Measurements from ENCODE around the gene OR4F15.

Gene OR4F15

GRCh38 chr15:101804375-101804774 is 7.6 kb upstream of the OR4F15 start:
- no peak for DNase-seq

DNA sequence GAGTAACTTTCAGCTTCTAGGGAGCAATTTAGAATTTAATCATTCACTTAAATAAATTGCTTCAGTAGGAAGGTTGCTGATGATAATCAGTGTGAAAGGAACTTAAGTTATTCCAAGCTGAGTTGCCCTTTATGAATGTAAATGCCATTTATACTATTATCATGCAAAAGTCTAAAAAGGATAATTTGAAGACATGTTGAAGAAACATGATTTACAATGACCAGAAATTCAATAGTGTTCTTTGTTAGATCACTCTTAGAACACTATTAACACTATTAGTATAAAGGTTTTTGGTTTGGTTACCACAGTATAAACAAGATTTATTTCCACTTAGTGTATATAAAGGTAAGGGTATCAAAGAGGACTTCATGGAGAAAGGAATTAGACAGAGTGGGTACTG is 7.1 kb upstream of the OR4F15 start:
- no peak for DNase-seq

GRCh38 chr15:101805605-101806345 is 6.2 kb upstream of the OR4F15 start:
- no peak for DNase-seq

GRCh38 chr15:101807345-101807945 is 4.6 kb upstream of the OR4F15 start:
- DNase-seq: no peak

DNA sequence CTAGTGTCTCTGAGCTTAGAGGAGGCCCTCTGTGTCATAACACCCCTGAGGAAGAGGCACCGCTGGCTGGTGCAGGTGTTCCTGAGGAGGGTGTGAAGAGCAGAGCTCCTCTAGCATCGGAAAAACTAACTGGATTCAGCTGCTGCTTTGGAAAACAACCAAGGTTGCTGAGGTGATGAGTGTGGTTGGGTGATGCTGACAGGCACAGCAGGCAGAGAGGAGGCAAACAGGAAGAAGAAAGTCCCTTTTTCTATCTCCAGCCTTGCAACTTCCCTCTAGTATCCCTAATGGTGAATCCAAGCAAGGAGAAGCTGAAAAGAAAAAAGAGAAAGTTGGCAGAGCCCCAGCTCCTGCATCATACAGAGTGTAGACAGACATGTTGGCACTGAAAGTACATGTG is 3.8 kb upstream of the OR4F15 start:
- DNase-seq: no peak

- no peak for DNase-seq
These were observed 1.5 kb upstream of the OR4F15 start for GRCh38 chr15:101810456-101810855.

DNA sequence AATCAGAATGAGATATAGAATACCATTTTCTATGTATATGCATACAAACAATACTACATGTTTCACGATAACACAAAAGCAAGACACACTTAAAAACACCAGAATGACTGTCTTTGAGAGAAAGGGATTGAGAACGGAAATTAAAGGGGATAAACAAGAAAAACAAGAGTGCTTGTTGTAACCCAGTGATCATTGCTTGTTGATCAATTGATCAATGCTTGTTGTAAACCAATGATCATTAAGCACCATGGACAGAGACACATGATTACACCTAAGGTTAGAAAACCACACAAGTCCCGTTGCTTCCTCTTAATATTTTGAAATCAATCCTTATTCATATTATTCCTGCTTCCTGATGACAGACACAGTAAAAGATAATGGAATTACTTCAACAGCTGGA is 1.1 kb upstream of the OR4F15 start:
- DNase-seq: no peak

GRCh38 chr15:101813803-101814534 is 2.0 kb downstream of the OR4F15 start:
- no peak for DNase-seq

DNA sequence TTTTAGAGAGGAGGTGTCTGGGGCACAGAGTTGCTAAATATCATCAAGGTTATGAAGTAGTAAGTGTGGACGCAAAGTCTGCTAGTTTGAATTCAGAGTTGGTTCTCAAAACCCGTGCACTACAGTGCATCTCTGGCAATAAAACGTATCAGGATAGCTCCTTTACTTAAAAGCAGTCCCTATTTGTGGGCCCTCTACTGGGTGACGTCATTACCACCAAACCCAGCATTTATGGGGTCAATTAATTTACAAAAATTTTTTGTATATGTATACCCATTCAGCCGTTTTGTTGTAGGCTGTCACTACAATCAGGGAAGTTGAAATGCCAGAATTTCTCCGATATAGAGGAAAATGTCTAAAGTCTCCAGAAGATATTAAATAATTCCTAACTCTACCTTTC is 8.8 kb downstream of the OR4F15 start:
- DNase-seq: no peak

DNA sequence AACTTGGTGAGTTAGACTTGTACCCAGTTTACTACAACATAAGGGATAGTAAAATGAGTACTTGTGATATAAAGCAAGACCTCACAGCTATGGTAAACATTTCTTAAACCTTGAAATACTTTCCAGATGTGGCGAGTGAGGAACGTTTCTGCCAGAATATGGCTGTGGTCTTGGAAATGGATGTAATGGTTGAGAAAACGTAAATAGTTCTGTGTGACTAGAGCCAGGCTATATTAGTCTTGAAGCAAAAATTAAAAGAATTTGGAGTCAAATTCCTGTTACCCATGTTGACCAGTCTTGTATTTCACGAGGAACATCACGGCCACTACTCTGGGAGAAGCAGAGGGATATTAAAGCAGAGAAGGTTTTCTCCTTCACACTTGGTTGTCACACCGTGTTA is 15.3 kb downstream of the OR4F15 start:
- no peak for DNase-seq

DNA sequence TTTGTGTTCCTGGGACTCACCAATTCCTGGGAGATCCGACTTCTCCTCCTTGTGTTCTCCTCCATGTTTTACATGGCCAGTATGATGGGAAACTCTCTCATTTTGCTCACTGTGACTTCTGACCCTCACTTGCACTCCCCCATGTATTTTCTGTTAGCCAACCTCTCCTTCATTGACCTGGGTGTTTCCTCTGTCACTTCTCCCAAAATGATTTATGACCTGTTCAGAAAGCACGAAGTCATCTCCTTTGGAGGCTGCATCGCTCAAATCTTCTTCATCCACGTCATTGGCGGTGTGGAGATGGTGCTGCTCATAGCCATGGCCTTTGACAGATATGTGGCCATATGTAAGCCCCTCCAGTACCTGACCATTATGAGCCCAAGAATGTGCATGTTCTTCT is 16.8 kb downstream of the OR4F15 start:
- no peak for DNase-seq

- no peak for DNase-seq
These were observed 29.7 kb downstream of the OR4F15 start for GRCh38 chr15:101841656-101842055.

DNA sequence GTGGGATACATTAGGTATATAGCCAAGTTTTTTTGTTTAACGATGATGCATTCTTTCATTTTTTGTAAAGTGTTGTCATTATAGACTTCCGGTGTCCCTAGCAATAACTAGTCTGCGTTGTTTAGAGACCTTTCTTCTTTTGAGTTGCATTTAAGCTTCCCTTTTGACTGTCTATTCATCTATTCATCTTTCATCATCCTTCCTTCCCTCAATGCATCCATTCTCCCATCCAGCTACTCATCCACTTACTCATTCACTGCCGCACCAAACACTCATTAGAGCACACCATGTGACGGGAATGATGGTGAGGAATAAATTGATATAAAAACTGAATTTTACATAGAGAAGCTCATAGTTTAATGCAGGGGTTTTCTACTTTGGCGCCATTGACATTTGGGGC is 32.9 kb downstream of the OR4F15 start:
- DNase-seq: no peak

DNA sequence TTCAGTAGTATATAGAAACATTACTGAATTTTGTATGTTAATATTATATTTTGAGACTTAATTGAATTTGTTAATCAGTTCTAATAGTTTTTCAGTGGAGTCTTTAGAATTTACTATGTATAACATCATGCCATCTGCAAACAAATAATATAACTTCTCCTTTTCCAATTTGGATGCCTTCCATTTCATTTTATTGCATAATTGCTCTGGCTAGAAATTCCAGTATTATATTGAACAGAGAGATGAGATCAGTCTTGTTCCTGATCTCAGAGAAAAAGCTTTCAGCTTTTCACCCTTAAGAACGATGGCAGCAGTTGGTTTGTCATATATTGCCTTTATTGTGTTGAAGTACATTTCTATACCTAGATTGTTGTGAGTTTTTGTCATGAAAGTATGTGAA is 40.4 kb downstream of the OR4F15 start:
- no peak for DNase-seq

Measured in retina (tissue), 1 donor.